Nephron (organoid): ENCODE data around the gene MYBPH.

ENCODE experiments used
- H3K27ac Mint-ChIP-seq, 3 experiments: 2 replicates each; pipeline ENCODE4 v1.8.0; 2020; ENCODE audit warnings: mixed read lengths in 3 of 3, mild to moderate bottlenecking in 2 of 3, moderate library complexity in 1 of 3
- H3K27me3 Mint-ChIP-seq: 2 replicates; pipeline ENCODE4 v1.8.0; 2021; ENCODE audit warnings: low read depth, mild to moderate bottlenecking, moderate library complexity, mixed read lengths
- H3K36me3 Mint-ChIP-seq: 2 replicates; pipeline ENCODE4 v1.8.0; 2020; ENCODE audit warnings: low read depth, mixed read lengths
- H3K4me1 Mint-ChIP-seq: 2 replicates; pipeline ENCODE4 v1.8.0; 2020; ENCODE audit warnings: mixed read lengths
- H3K4me3 Mint-ChIP-seq, 3 experiments: 2 replicates each; pipeline ENCODE4 v1.8.0; 2020; ENCODE audit warnings: mild to moderate bottlenecking in 3 of 3, mixed read lengths in 3 of 3, moderate library complexity in 2 of 3
- H3K9me3 Mint-ChIP-seq: 2 replicates; pipeline ENCODE4 v1.8.0; 2020; ENCODE audit warnings: mixed read lengths
- CTCF ChIP-seq, 3 experiments: fragments of 200-600 bp; sonication (generic); IDR thresholded peaks; one replicate each; pipeline ENCODE4 v1.5.0; 2021; ENCODE audit warnings: antibody characterized with exemption in 3 of 3; ENCODE audit not compliant: unreplicated experiment in 3 of 3

Gene MYBPH

GRCh38 chr1:203177470-203178039, 1.9 kb upstream of the MYBPH start:
- H3K9me3 Mint-ChIP-seq = no peaks in the 10 kb centered on the region
- peaks cover 53% of the 10 kb centered on the region for H3K4me1 Mint-ChIP-seq
- TF ChIP-seq CTCF (IDR thresholded peaks at IDR 0.05; ENCODE audit: unreplicated experiment in 3 of 3) = no peak
- no peaks in the 10 kb centered on the region for H3K36me3 Mint-ChIP-seq
- H3K27ac Mint-ChIP-seq = peak overlapping the region; percentile 27 to 69 (median 48)
- peak overlapping the region in 1 of 3 experiments; percentile 94 for H3K4me3 Mint-ChIP-seq
- peaks cover 18% of the 10 kb centered on the region for H3K27me3 Mint-ChIP-seq

GRCh38 chr1:203177036-203177405, 1.4 kb upstream of the MYBPH start:
- no peak for TF ChIP-seq CTCF (IDR thresholded peaks at IDR 0.05; ENCODE audit: unreplicated experiment in 3 of 3)
- no peaks in the 10 kb centered on the region for H3K9me3 Mint-ChIP-seq
- peaks cover 17% of the 10 kb centered on the region for H3K27me3 Mint-ChIP-seq
- H3K36me3 Mint-ChIP-seq = no peaks in the 10 kb centered on the region
- peaks cover 55% of the 10 kb centered on the region for H3K4me1 Mint-ChIP-seq
- H3K27ac Mint-ChIP-seq = peak overlapping the region; percentile 11 to 60 (median 52)
- peak overlapping the region in 2 of 3 experiments; percentile 40 to 94 for H3K4me3 Mint-ChIP-seq

GRCh38 chr1:203176273-203177035, 828 bp upstream of the MYBPH start:
- Mint-ChIP-seq H3K4me3 (peak overlapping the region in 2 of 3 experiments; percentile 80 to 94), H3K27ac (peak overlapping the region; percentile 11 to 60 (median 52)), H3K36me3 (no peaks in the 10 kb centered on the region), H3K27me3 (peaks cover 11% of the 10 kb centered on the region), H3K4me1 (peaks cover 52% of the 10 kb centered on the region), H3K9me3 (no peaks in the 10 kb centered on the region)
- no peak for TF ChIP-seq CTCF (IDR thresholded peaks at IDR 0.05; ENCODE audit: unreplicated experiment in 3 of 3)

- Mint-ChIP-seq H3K36me3 (no peaks in the 10 kb centered on the region), H3K9me3 (no peaks in the 10 kb centered on the region), H3K4me3 (peak overlapping the region; percentile 49 to 94 (median 80)), H3K27me3 (peaks cover 11% of the 10 kb centered on the region), H3K4me1 (peaks cover 52% of the 10 kb centered on the region), H3K27ac (peak overlapping the region in 1 of 3 experiments; percentile 11)
- no peak for TF ChIP-seq CTCF (IDR thresholded peaks at IDR 0.05; ENCODE audit: unreplicated experiment in 3 of 3)
These were observed 208 bp upstream of the MYBPH start for GRCh38 chr1:203175827-203176241.

- peaks cover 55% of the 10 kb centered on the region for H3K4me1 Mint-ChIP-seq
- H3K27me3 Mint-ChIP-seq = peaks cover 11% of the 10 kb centered on the region
- peak overlapping the region; percentile 37 to 94 (median 80) for H3K4me3 Mint-ChIP-seq
- H3K36me3 Mint-ChIP-seq = no peaks in the 10 kb centered on the region
- TF ChIP-seq CTCF (IDR thresholded peaks at IDR 0.05; ENCODE audit: unreplicated experiment in 3 of 3) = no peak
- no peaks in the 10 kb centered on the region for H3K9me3 Mint-ChIP-seq
- H3K27ac Mint-ChIP-seq = peak overlapping the region; percentile 35 to 70 (median 64)
These were observed 1.2 kb downstream of the MYBPH start for GRCh38 chr1:203174324-203174985.
